PC-3 (cell line): ENCODE measurements around the gene AEN.

Source experiments
- EZH2 ChIP-seq: fragments of 300-600 bp; sonication (generic); IDR thresholded peaks from one replicate; pipeline ENCODE4 v1.6.1; 2017; ENCODE audit warnings: antibody characterized with exemption, mild to moderate bottlenecking, low read length; ENCODE audit not compliant: unreplicated experiment
- EZH2phosphoT487 ChIP-seq: fragments of 300-600 bp; sonication (generic); IDR thresholded peaks from 2 replicates; pipeline ENCODE4 v1.6.1; 2018; ENCODE audit warnings: mild to moderate bottlenecking, antibody characterized with exemption, low read length, borderline replicate concordance
- TF ChIP-seq, protein P1 (sequence below): fragments of 300-600 bp; sonication (generic); conservative IDR thresholded peaks from 2 replicates; pipeline ENCODE4 v1.5.1; 2017; ENCODE audit warnings: antibody characterized with exemption, low read depth, mild to moderate bottlenecking, low read length

DNA sequence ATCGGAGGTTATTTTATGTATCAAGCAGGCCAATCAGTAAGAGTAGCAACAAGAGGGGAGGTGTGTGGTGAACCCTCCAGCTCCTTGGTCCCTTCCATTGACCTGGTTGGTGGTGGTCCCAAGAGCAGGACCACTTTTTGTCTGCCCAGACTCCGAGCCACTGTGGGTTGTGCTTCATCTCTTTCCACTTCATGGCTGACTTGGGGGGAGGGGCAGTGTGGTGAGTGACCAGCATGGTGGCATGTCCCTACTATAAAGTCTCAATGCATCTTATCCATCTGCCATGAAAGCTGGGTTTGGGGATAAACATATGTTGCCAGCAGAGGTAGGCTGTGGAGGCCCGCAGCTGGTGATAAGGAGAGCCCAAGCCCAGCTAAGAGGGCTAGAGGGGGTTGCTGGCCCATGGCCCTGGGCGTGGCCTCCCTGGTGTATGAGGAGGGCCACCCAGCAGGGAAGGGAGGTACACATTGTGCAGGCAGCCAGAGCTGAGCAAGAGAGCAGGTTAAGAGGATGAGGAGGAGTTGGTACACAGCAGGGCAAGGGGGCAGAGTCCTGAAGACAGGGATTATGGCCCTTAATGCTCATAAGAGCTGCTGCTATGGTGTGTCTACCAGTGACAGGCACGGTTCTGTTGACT, 7.0 kb downstream of the AEN start:
- TF ChIP-seq, protein P1, sequence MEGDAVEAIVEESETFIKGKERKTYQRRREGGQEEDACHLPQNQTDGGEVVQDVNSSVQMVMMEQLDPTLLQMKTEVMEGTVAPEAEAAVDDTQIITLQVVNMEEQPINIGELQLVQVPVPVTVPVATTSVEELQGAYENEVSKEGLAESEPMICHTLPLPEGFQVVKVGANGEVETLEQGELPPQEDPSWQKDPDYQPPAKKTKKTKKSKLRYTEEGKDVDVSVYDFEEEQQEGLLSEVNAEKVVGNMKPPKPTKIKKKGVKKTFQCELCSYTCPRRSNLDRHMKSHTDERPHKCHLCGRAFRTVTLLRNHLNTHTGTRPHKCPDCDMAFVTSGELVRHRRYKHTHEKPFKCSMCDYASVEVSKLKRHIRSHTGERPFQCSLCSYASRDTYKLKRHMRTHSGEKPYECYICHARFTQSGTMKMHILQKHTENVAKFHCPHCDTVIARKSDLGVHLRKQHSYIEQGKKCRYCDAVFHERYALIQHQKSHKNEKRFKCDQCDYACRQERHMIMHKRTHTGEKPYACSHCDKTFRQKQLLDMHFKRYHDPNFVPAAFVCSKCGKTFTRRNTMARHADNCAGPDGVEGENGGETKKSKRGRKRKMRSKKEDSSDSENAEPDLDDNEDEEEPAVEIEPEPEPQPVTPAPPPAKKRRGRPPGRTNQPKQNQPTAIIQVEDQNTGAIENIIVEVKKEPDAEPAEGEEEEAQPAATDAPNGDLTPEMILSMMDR: no peak
- TF ChIP-seq EZH2phosphoT487: no peak
- no peak for TF ChIP-seq EZH2
